Esophagus squamous epithelium (tissue), 4 donors: ENCODE measurements around the gene MPO.

ENCODE experiments used
- CTCF ChIP-seq, 6 experiments: fragments of 450-650 bp in 4 of 6; fragments of 200-600 bp in 2 of 6; sonication (generic) in 2 of 6; IDR thresholded peaks; one replicate each; pipeline ENCODE4 v1.5.1; 2016 to 2019; ENCODE audit warnings: antibody characterized with exemption in 6 of 6, mild to moderate bottlenecking in 4 of 6, moderate library complexity in 4 of 6
- POLR2A ChIP-seq, 4 donors: fragments of 450-650 bp; IDR thresholded peaks; one replicate each; pipeline ENCODE4 v1.6.1; 2017; ENCODE audit warnings: antibody characterized with exemption in 4 of 4, mild to moderate bottlenecking in 4 of 4, moderate library complexity in 3 of 4

- TF ChIP-seq POLR2A (IDR thresholded peaks at IDR 0.05) (no peak), CTCF (IDR thresholded peaks at IDR 0.05) (no peak)
Observed at GRCh38 chr17:58267347-58268324, 13.1 kb downstream of the MPO start.
